Smooth muscle cell (in vitro differentiated cells): ENCODE data around the gene PDGFD. TPM values are rescaled to one million over a fixed set of nuclear protein-coding genes. Genes with fewer than 3 reads are reported as not detected.
A peak's percentile ranks its signal among the peaks of the same experiment; 100 is the strongest.

ENCODE experiments used
- DNase-seq: peaks from one replicate; lab custom pipeline; 2025; ENCODE audit not compliant: unreplicated experiment; lab: John Stamatoyannopoulos, UW
- H2AFZ ChIP-seq: fragments of 200-600 bp; sonication (generic); 2 replicates; pipeline ENCODE4 v1.6.0; 2016; ENCODE audit warnings: antibody characterized with exemption, low read depth, mild to moderate bottlenecking
- H3F3A ChIP-seq: fragments of 200-600 bp; sonication (generic); 2 replicates; pipeline ENCODE4 v1.6.0; 2017; ENCODE audit warnings: antibody characterized with exemption, low read depth
- H3K27ac ChIP-seq: fragments of 200-600 bp; sonication (generic); 2 replicates; pipeline ENCODE4 v1.5.1; 2016; ENCODE audit warnings: low read depth, mild to moderate bottlenecking
- H3K27me3 ChIP-seq: fragments of 200-600 bp; sonication (generic); 2 replicates; pipeline ENCODE4 v1.6.1; 2016; ENCODE audit warnings: low read depth, mild to moderate bottlenecking
- H3K36me3 ChIP-seq: fragments of 200-600 bp; sonication (generic); 2 replicates; pipeline ENCODE4 v1.5.1; 2016; ENCODE audit warnings: low read depth
- H3K4me1 ChIP-seq: fragments of 200-600 bp; sonication (generic); 2 replicates; pipeline ENCODE4 v1.5.1; 2016; ENCODE audit warnings: low read depth
- H3K4me2 ChIP-seq: fragments of 200-600 bp; sonication (generic); 2 replicates; pipeline ENCODE4 v1.6.0; 2016; ENCODE audit warnings: mild to moderate bottlenecking
- H3K4me3 ChIP-seq: fragments of 200-600 bp; sonication (generic); 2 replicates; pipeline ENCODE4 v1.5.1; 2016; ENCODE audit warnings: mild to moderate bottlenecking
- H3K79me2 ChIP-seq: fragments of 200-600 bp; sonication (generic); 2 replicates; pipeline ENCODE4 v1.6.0; 2016; ENCODE audit warnings: low read depth, mild to moderate bottlenecking
- H3K9ac ChIP-seq: fragments of 200-600 bp; sonication (generic); 2 replicates; pipeline ENCODE4 v1.6.0; 2016; ENCODE audit warnings: low read depth
- H3K9me3 ChIP-seq: fragments of 200-600 bp; sonication (generic); replicated peaks from 2 replicates; pipeline ENCODE4 v1.5.1; 2016; ENCODE audit warnings: low read depth
- H4K20me1 ChIP-seq: fragments of 200-600 bp; sonication (generic); 2 replicates; pipeline ENCODE4 v1.6.0; 2016; ENCODE audit warnings: low read depth
- WGBS: methylation state at CpG from one replicate; pipeline ENCODE4 v1.1.7; 2016; ENCODE audit warnings: low lambda C conversion rate; 5-methylcytosine and 5-hydroxymethylcytosine counted together
- polyA plus RNA-seq: library from polyadenylated mRNA; unstranded; fragments of >200 nt; fragmentation: Nextera tagmentation; extraction: Ambion mirVana; gene quantifications from 2 replicates; pipeline ENCODE4 v1.2.1, GENCODE V29; 2016
- total RNA-seq: library from RNA; depleted of rRNA; stranded (reverse); fragments of >200 nt; gene quantifications from 2 replicates; pipeline ENCODE4 v1.2.3, GENCODE V29; 2014
- TF ChIP-seq, protein P1 (sequence below): fragments of 200-600 bp; sonication (generic); IDR thresholded peaks from 2 replicates; pipeline ENCODE4 v1.5.1; 2017; ENCODE audit warnings: borderline replicate concordance, mild to moderate bottlenecking, antibody characterized with exemption; ENCODE audit not compliant: insufficient read depth, poor library complexity, severe bottlenecking

PDGFD gene
- total and polyA plus RNA-seq, 2 experiments from 2014 or later = 1.5 to 10.0 TPM

DNA sequence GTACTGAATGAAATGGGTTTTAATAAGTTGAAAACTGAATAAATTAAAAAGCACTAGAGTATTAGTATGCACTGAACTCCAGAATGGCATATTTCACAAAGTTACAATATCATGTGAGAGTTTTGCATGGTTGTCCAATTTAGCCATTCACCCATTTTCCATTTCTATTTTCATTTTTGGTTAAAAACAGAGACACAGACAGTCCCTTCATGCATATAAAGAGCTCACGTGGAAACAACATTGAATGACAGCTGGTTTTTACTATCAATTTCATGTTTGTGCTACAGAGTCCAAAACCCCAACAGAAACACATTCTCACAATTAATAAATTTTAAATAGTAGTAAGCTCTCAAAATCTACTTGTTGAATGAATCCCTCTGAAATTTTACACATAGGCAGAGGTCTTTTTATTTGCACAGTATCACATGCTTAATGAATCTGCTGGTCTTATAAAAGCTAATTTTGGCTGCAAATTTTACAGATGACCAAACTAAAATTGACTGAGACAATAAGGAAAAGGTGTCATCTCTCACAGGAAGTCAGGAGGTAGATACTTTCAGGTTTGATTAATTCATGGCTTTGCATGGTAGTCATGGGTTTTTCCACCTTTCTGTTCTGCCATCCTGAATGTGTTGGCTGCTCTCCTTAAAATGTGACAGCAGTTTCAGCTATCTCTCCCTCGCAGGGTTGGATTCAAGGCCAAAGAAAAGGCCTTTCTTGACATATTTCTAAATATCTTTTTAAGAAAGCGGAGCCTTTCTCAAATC lies 148.1 kb downstream of the PDGFD start:
- Histone ChIP-seq H3K9ac (no peak overlapping the region), H3K4me1 (no peaks in the 10 kb centered on the region), H3K4me2 (no peak overlapping the region), H3K36me3 (no peaks in the 10 kb centered on the region), H3K4me3 (no peak overlapping the region), H3K9me3 (no peaks in the 10 kb centered on the region), H4K20me1 (no peaks in the 10 kb centered on the region), H3K27me3 (no peaks in the 10 kb centered on the region), H3K27ac (no peak overlapping the region), H2AFZ (no peak overlapping the region), H3F3A (no peaks in the 10 kb centered on the region), H3K79me2 (no peaks in the 10 kb centered on the region)
- no peak for DNase-seq
- TF ChIP-seq, protein P1, sequence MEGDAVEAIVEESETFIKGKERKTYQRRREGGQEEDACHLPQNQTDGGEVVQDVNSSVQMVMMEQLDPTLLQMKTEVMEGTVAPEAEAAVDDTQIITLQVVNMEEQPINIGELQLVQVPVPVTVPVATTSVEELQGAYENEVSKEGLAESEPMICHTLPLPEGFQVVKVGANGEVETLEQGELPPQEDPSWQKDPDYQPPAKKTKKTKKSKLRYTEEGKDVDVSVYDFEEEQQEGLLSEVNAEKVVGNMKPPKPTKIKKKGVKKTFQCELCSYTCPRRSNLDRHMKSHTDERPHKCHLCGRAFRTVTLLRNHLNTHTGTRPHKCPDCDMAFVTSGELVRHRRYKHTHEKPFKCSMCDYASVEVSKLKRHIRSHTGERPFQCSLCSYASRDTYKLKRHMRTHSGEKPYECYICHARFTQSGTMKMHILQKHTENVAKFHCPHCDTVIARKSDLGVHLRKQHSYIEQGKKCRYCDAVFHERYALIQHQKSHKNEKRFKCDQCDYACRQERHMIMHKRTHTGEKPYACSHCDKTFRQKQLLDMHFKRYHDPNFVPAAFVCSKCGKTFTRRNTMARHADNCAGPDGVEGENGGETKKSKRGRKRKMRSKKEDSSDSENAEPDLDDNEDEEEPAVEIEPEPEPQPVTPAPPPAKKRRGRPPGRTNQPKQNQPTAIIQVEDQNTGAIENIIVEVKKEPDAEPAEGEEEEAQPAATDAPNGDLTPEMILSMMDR = no peak
- WGBS = 99% methylated on average over 3 of the region's 3 CpGs

DNA sequence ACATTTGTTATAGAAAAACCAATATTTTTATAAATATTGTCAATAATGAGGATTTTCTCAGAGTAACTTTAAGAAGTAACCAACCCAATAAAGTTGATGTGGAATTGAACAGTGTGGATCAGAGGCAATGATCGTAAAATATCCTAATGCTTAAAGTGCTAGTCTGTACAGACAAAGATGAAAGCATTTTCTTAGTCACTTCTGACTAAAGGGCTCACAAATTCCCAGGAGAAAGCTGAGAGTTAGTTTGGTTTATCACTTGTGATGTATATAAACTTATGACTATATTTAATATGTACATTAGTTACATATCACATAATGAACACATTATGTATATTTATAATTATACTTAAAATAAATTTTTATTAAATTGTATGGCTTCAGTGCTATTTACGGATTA lies 152.9 kb downstream of the PDGFD start:
- H2AFZ ChIP-seq = no peak overlapping the region
- H3K4me1 ChIP-seq = no peaks in the 10 kb centered on the region
- no peaks in the 10 kb centered on the region for H3K79me2 ChIP-seq
- no peaks in the 10 kb centered on the region for H3F3A ChIP-seq
- no peaks in the 10 kb centered on the region for H3K36me3 ChIP-seq
- WGBS = 57% methylated on average over 2 of the region's 2 CpGs
- no peaks in the 10 kb centered on the region for H3K9me3 ChIP-seq
- H3K4me3 ChIP-seq = no peak overlapping the region
- H3K27ac ChIP-seq = peak overlapping the region; percentile 55
- H3K4me2 ChIP-seq = peak overlapping the region; percentile 78
- no peaks in the 10 kb centered on the region for H3K27me3 ChIP-seq
- no peak overlapping the region for H3K9ac ChIP-seq
- H4K20me1 ChIP-seq = no peaks in the 10 kb centered on the region
- TF ChIP-seq, protein P1 = no peak
- no peak for DNase-seq

- Histone ChIP-seq H3F3A (no peaks in the 10 kb centered on the region), H3K79me2 (no peaks in the 10 kb centered on the region), H3K4me1 (no peaks in the 10 kb centered on the region), H3K36me3 (no peaks in the 10 kb centered on the region), H3K27me3 (no peaks in the 10 kb centered on the region), H3K27ac (no peak overlapping the region), H3K4me3 (no peak overlapping the region), H2AFZ (no peak overlapping the region), H3K9ac (no peak overlapping the region), H3K9me3 (no peaks in the 10 kb centered on the region), H4K20me1 (no peaks in the 10 kb centered on the region), H3K4me2 (no peak overlapping the region)
- DNase-seq = no peak
- 72% methylated on average over 3 of the region's 3 CpGs for WGBS
- TF ChIP-seq, protein P1 = no peak
Observed at GRCh38 chr11:104009744-104010143, 154.2 kb downstream of the PDGFD start.
